Panc1 (cell line): ENCODE results near the gene FHIT. TPM values are rescaled to one million over a fixed set of nuclear protein-coding genes. Genes with fewer than 3 reads are reported as not detected.

ENCODE experiments used
- ATAC-seq: fragments of 200-7000 bp; cut with Tn5 transposase; 2 replicates; pipeline ENCODE4 v1.9.1; 2020; ENCODE audit warnings: mild to moderate bottlenecking, moderate library complexity
- BruUV-seq: library from RNA; stranded (reverse); fragments of 400-500 nt; replicated peaks from 2 replicates; lab custom pipeline; 2021; lab: Mats Ljungman, UMichigan
- CTCF ChIA-PET: fragments of 300-600 bp; sonication (Branson Sonifier 250); formaldehyde crosslinking; loops from one replicate; lab custom pipeline; 2022; ENCODE audit warnings: antibody characterized with exemption; lab: Charles Lee
- POLR2A ChIA-PET: fragments of 300-600 bp; sonication (Branson Sonifier 250); formaldehyde crosslinking; loops from one replicate; lab custom pipeline; 2022; ENCODE audit warnings: antibody characterized with exemption; lab: Charles Lee
- DNase-seq: peaks from one replicate; pipeline ENCODE4 v3.0.0-alpha.2; 2010; ENCODE audit warnings: low read depth, low spot score
- H3K27ac ChIP-seq: 2 replicates; pipeline ENCODE4 v1.5.1; 2011; ENCODE audit warnings: mild to moderate bottlenecking, low read length, inconsistent platforms
- H3K27me3 ChIP-seq: fragments of 200-500 bp; sonication (Bioruptor generic); 2 replicates; pipeline ENCODE4 v1.6.0; 2014; ENCODE audit warnings: low read length, inconsistent platforms; ENCODE audit not compliant: control insufficient read depth, insufficient read depth
- H3K36me3 ChIP-seq: fragments of 200-500 bp; sonication (Bioruptor generic); 2 replicates; pipeline ENCODE4 v1.5.1; 2014; ENCODE audit warnings: inconsistent platforms, mild to moderate bottlenecking, low read length, moderate library complexity; ENCODE audit not compliant: control insufficient read depth, insufficient read depth
- H3K4me1 ChIP-seq: 2 replicates; pipeline ENCODE4 v1.5.1; 2011; ENCODE audit warnings: inconsistent platforms, mild to moderate bottlenecking, low read length, moderate library complexity; ENCODE audit not compliant: control insufficient read depth, insufficient read depth
- H3K4me3 ChIP-seq, 2 experiments: 2 replicates each; pipeline ENCODE4 v1.5.1; 2011 to 2012; ENCODE audit warnings: low read depth in 2 of 2, low read length in 2 of 2, mild to moderate bottlenecking in 2 of 2, inconsistent platforms in 1 of 2, moderate library complexity in 1 of 2
- H3K9me3 ChIP-seq: fragments of 200-500 bp; sonication (Bioruptor generic); 2 replicates; pipeline ENCODE4 v1.5.1; 2014; ENCODE audit warnings: low read depth, mild to moderate bottlenecking, inconsistent platforms, low read length, moderate library complexity; ENCODE audit not compliant: control insufficient read depth, insufficient read depth
- POLR2AphosphoS5 ChIP-seq: IDR thresholded peaks from 2 replicates; pipeline ENCODE4 v1.6.1; 2012; ENCODE audit warnings: mild to moderate bottlenecking, low read depth, low read length, moderate library complexity
- REST ChIP-seq, 2 experiments: IDR thresholded peaks; 2 replicates each; pipeline ENCODE4 v1.6.1; 2011 to 2012; ENCODE audit warnings: low read depth in 2 of 2, control low read depth in 1 of 2, low read length in 1 of 2, mild to moderate bottlenecking in 1 of 2, moderate library complexity in 1 of 2; ENCODE audit not compliant: insufficient read depth in 1 of 2
- SIN3A ChIP-seq: IDR thresholded peaks from 2 replicates; pipeline ENCODE4 v1.6.1; 2012; ENCODE audit warnings: low read depth, mild to moderate bottlenecking, low read length, moderate library complexity, borderline replicate concordance; ENCODE audit not compliant: insufficient read depth
- TCF7L2 ChIP-seq: IDR thresholded peaks from 2 replicates; pipeline ENCODE4 v1.6.1; 2011; ENCODE audit warnings: mild to moderate bottlenecking, low read depth, low read length, inconsistent platforms
- in situ Hi-C: cut with HindIII; loops from 2 replicates; pipeline ENCODE4 v1.10.0; 2016; ENCODE audit warnings: low sequenced_read_pairs, low pct_unique_long_range_greater_than_20kb
- intact Hi-C: fragments of 100-400 bp; cut with micrococcal nuclease; formaldehyde crosslinking; loops from one replicate; pipeline ENCODE4 v1.10.0; 2022; ENCODE audit not compliant: unreplicated experiment
- total RNA-seq: library from RNA; stranded (reverse); gene quantifications from one replicate; pipeline ENCODE4 v1.2.1, GENCODE V29; 2021; ENCODE audit not compliant: unreplicated experiment
- TF ChIP-seq, protein P1 (sequence below): fragments of 450-650 bp; IDR thresholded peaks from 2 replicates; pipeline ENCODE4 v1.5.1; 2017; ENCODE audit warnings: mild to moderate bottlenecking

Gene FHIT
- total RNA-seq, 1 experiment from 2014 or later: 2.2 TPM

DNA sequence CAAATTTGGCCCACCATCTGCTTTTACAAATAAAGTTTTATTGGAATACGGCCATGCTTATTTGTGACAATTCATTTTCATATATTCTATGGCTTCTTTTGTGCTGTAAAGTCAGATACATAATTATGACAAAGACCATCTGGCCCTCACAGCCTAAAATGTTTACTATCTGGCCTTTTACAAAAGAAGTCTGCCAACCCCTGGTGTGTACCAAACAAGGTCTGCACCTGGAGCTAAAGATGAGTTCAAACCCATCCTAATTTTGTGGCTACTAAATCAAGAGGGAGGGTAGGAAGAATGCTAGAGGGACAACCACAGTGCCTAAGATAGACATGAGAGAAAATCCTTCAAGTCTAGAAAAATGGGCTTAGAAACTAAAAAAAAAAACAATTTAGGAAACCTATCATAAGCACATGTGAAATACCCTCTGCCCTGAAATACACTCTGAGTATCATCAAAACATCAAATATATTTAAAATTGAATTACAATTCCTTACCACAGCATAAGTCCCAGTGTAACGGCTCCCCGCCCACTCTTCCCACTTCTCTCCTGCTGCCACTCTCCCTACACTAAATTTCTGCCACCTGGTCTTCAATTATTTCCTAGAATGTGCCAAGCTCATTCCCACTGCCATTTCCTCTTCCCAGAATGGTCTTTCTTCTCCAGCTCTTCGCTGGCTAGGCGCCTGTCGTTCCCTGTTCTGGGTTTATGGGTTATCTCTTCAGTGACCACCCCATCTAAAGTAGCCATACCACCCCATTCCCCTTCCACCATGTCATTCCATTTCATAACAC lies 1250.7 kb downstream of the FHIT start:
- no peaks in the 10 kb centered on the region for H3K27me3 ChIP-seq
- in situ Hi-C loops: no loop called here
- BruUV-seq: no TSS peak
- intact Hi-C loops: no loop called here
- no peaks in the 10 kb centered on the region for H3K36me3 ChIP-seq
- DNase-seq: no peak
- no peak overlapping the region for H3K4me3 ChIP-seq
- POLR2A ChIA-PET: no interaction called here
- H3K4me1 ChIP-seq: no peaks in the 10 kb centered on the region
- no peaks in the 10 kb centered on the region for H3K9me3 ChIP-seq
- no peak for ATAC-seq
- CTCF ChIA-PET: no interaction called here
- TF ChIP-seq SIN3A (no peak), POLR2AphosphoS5 (no peak), REST (IDR thresholded peaks at IDR 0.05; ENCODE audit: insufficient read depth in 1 of 2, low read depth in 2 of 2, low read length in 1 of 2) (no peak), TCF7L2 (no peak)
- TF ChIP-seq, protein P1, sequence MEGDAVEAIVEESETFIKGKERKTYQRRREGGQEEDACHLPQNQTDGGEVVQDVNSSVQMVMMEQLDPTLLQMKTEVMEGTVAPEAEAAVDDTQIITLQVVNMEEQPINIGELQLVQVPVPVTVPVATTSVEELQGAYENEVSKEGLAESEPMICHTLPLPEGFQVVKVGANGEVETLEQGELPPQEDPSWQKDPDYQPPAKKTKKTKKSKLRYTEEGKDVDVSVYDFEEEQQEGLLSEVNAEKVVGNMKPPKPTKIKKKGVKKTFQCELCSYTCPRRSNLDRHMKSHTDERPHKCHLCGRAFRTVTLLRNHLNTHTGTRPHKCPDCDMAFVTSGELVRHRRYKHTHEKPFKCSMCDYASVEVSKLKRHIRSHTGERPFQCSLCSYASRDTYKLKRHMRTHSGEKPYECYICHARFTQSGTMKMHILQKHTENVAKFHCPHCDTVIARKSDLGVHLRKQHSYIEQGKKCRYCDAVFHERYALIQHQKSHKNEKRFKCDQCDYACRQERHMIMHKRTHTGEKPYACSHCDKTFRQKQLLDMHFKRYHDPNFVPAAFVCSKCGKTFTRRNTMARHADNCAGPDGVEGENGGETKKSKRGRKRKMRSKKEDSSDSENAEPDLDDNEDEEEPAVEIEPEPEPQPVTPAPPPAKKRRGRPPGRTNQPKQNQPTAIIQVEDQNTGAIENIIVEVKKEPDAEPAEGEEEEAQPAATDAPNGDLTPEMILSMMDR: no peak
- no peak overlapping the region for H3K27ac ChIP-seq

DNA sequence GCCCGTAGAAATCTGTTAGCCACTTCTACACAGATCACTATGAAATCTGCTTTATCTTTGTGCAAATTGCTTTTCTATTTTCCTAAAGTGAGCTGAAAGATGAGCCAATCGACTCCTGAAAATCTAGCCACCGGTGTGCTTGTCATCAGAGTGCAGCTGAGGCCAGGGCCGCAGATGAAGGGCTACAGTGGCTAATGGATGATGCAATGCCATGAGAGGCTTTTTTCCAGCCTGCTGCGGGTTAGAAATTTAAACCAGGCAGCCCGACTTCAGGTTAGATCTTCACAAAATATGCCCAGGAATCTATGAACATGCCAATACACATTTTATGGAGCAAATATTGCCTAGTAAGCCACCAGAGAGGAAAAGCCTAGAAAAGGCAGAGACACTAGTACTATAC lies 1253.2 kb downstream of the FHIT start:
- no peak for DNase-seq

More for the DNA sequence above, 1253.2 kb downstream of the FHIT start:
- in situ Hi-C loops (no loop called here), intact Hi-C loops (no loop called here)
- Histone ChIP-seq H3K4me1 (no peaks in the 10 kb centered on the region), H3K4me3 (no peak overlapping the region), H3K27me3 (no peaks in the 10 kb centered on the region), H3K9me3 (no peaks in the 10 kb centered on the region), H3K27ac (no peak overlapping the region), H3K36me3 (no peaks in the 10 kb centered on the region)
- BruUV-seq: no TSS peak
- no peak for TF ChIP-seq TCF7L2
- TF ChIP-seq, protein P1: no peak
- no peak for TF ChIP-seq POLR2AphosphoS5
- no peak for TF ChIP-seq REST (IDR thresholded peaks at IDR 0.05; ENCODE audit: insufficient read depth in 1 of 2, low read depth in 2 of 2, low read length in 1 of 2)
- no peak for ATAC-seq
- ChIA-PET POLR2A (no interaction called here), CTCF (no interaction called here)
